ENCODE measurements around the gene NOTCH2.

GRCh38 chr1:119915517-119915916 lies 153.9 kb downstream of the NOTCH2 start:
- TF ChIP-seq CTCF (conservative IDR thresholded peaks at IDR 0.05; ENCODE audit: low read depth, low read length) (no peak), EZH2 (IDR thresholded peaks at IDR 0.05; ENCODE audit: low read length, unreplicated experiment) (no peak)

Data from PC-3 (cell line).